ENCODE results near the gene PRR33. TPM values are rescaled to one million over a fixed set of nuclear protein-coding genes. Genes with fewer than 3 reads are reported as not detected.

The PRR33 gene
- total and polyA plus RNA-seq, 9 of the 15 experiments (the other 6 are each of a cell fraction or from before 2014, with no cell fraction given), result not detected

DNA sequence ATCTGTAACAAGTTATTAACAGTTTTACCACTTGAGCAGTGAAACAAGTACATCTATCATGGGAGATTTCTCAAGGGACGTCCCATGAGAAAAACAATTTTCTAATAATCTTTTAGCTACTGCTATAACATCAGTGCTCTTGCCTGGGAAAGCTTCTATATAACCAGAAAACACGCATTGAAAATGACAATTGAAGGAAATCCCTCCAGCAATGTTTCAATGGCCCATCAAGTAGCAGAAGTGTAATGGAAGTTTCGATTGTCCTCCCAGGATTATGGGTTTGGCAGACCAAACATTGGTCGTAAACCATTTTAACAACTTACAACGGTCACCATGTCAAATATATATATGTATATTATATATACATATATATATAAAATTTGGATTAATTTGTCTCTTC, 8.0 kb upstream of the PRR33 start:
- H3K4me1 ChIP-seq (replicated peaks in 1 of 2; ENCODE audit: control insufficient read depth in 2 of 2, insufficient read depth in 2 of 2, low read length in 2 of 2), result no peaks in the 10 kb centered on the region; a peak in 2 of 5 replicates
- H4K20me1 ChIP-seq (replicated peaks; ENCODE audit: control insufficient read depth, insufficient read depth, low read length), result no peaks in the 10 kb centered on the region
- H3K27me3 ChIP-seq (ENCODE audit: control insufficient read depth in 2 of 2, insufficient read depth in 2 of 2, low read length in 2 of 2), result peaks cover 27 to 29% of the 10 kb centered on the region in 2 experiments; a peak in 4 of 5 replicates
- no peak overlapping the region for H2AFZ ChIP-seq (ENCODE audit: low read depth, low read length)
- POLR2A ChIA-PET, result no interaction called here
- WGBS (ENCODE audit: insufficient coverage, low coverage, missing lambda C conversion rate), result 8% methylated on average over 5 of the region's 5 CpGs
- no peaks in the 10 kb centered on the region for H3K9me1 ChIP-seq (ENCODE audit: control insufficient read depth, insufficient read depth, low read length)
- CTCF ChIA-PET (ENCODE audit: low intra/inter-chr PET ratio), result no interaction called here
- H3K4me2 ChIP-seq (ENCODE audit: insufficient read depth, low read length), result no peak overlapping the region
- intact Hi-C loops (cut with micrococcal nuclease), result no loop called here
- H3K9ac ChIP-seq (ENCODE audit: insufficient read depth in 1 of 2, low read depth in 2 of 2, low read length in 2 of 2), result no peak overlapping the region
- no peak overlapping the region for H3K27ac ChIP-seq (ENCODE audit: extremely low read depth, low read depth, low read length)
- no peak for TF ChIP-seq PTRF (tag; IDR thresholded peaks at IDR 0.05)
- no peak for TF ChIP-seq EP400 (IDR thresholded peaks at IDR 0.05)
- TF ChIP-seq ZNF3 (CRISPR knock-in tag; IDR thresholded peaks at IDR 0.05), result no peak
- TF ChIP-seq, protein P1, sequence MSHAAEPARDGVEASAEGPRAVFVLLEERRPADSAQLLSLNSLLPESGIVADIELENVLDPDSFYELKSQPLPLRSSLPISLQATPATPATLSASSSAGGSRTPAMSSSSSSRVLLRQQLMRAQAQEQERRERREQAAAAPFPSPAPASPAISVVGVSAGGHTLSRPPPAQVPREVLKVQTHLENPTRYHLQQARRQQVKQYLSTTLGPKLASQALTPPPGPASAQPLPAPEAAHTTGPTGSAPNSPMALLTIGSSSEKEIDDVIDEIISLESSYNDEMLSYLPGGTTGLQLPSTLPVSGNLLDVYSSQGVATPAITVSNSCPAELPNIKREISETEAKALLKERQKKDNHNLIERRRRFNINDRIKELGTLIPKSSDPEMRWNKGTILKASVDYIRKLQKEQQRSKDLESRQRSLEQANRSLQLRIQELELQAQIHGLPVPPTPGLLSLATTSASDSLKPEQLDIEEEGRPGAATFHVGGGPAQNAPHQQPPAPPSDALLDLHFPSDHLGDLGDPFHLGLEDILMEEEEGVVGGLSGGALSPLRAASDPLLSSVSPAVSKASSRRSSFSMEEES (CRISPR knock-in tag; IDR thresholded peaks at IDR 0.05), result no peak
- ATAC-seq (no peak), DNase-seq (ENCODE audit: extremely low read depth in 1 of 4, low spot score in 3 of 4) (no peak), FAIRE-seq (no peak)
- H3K36me3 ChIP-seq (ENCODE audit: control insufficient read depth, insufficient read depth, low read length), result no peaks in the 10 kb centered on the region
- no TSS peak for BruUV-seq (replicated peaks)
- no peak overlapping the region for H3K4me3 ChIP-seq
- in situ Hi-C loops (cut with MboI), result loop anchor here (5.0 kb wide), 1 partner anchor 43 kb away; no protein-coding TSS in a partner anchor
- H3K79me2 ChIP-seq (ENCODE audit: control insufficient read depth, insufficient read depth, low read length), result no peaks in the 10 kb centered on the region
- no peaks in the 10 kb centered on the region for H3K9me3 ChIP-seq (replicated peaks; ENCODE audit: control insufficient read depth, insufficient read depth, low read depth, low read length)

DNA sequence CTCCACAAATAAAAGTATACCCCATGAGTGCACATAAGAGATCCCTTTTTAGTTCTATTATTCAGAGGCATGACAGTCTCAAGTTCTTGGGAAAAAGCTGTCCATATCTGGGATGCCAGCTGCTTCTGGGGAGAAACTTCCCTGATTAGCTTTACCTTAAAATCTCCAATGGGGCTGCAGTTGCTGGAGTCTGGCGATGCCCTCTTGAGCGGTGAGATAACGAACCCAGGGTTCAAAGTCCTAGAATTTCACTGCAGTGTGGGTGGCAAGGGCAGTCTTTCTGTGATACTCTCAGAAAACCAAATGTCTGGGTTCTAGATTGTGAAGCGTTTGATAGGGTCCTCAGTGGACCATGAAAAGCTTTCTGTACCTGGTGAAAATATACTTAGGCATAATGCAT, 7.4 kb upstream of the PRR33 start:
- no peaks in the 10 kb centered on the region for H3K36me3 ChIP-seq (ENCODE audit: control insufficient read depth, insufficient read depth, low read length)
- intact Hi-C loops (cut with micrococcal nuclease), result no loop called here
- TF ChIP-seq CBX8 (IDR thresholded peaks at IDR 0.05; ENCODE audit: borderline replicate concordance, extremely low read depth, low read depth, low read length, poor library complexity, severe bottlenecking) (peak; percentile 56), PHB2 (IDR thresholded peaks at IDR 0.05; ENCODE audit: low read depth) (no peak), HDAC1 (IDR thresholded peaks at IDR 0.05) (no peak), CHD2 (IDR thresholded peaks at IDR 0.05; ENCODE audit: low read depth, low read length) (no peak), HMG20B (CRISPR knock-in tag; IDR thresholded peaks at IDR 0.05) (no peak)
- TF ChIP-seq, protein P2, sequence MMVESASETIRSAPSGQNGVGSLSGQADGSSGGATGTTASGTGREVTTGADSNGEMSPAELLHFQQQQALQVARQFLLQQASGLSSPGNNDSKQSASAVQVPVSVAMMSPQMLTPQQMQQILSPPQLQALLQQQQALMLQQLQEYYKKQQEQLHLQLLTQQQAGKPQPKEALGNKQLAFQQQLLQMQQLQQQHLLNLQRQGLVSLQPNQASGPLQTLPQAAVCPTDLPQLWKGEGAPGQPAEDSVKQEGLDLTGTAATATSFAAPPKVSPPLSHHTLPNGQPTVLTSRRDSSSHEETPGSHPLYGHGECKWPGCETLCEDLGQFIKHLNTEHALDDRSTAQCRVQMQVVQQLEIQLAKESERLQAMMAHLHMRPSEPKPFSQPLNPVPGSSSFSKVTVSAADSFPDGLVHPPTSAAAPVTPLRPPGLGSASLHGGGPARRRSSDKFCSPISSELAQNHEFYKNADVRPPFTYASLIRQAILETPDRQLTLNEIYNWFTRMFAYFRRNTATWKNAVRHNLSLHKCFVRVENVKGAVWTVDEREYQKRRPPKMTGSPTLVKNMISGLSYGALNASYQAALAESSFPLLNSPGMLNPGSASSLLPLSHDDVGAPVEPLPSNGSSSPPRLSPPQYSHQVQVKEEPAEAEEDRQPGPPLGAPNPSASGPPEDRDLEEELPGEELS (CRISPR knock-in tag; IDR thresholded peaks at IDR 0.05; ENCODE audit: borderline replicate concordance), result no peak
- TF ChIP-seq, protein P3, sequence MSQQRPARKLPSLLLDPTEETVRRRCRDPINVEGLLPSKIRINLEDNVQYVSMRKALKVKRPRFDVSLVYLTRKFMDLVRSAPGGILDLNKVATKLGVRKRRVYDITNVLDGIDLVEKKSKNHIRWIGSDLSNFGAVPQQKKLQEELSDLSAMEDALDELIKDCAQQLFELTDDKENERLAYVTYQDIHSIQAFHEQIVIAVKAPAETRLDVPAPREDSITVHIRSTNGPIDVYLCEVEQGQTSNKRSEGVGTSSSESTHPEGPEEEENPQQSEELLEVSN (IDR thresholded peaks at IDR 0.05; ENCODE audit: borderline replicate concordance in 1 of 2, extremely low read depth in 1 of 2, insufficient read depth in 1 of 2, insufficient read length in 1 of 2, low read depth in 1 of 2, low read length in 1 of 2, poor library complexity in 1 of 2, severe bottlenecking in 1 of 2), result no peak
- H3K9me3 ChIP-seq (replicated peaks; ENCODE audit: control insufficient read depth, insufficient read depth, low read depth, low read length), result no peaks in the 10 kb centered on the region
- peaks cover 27% of the 10 kb centered on the region in 2 experiments for H3K27me3 ChIP-seq (ENCODE audit: control insufficient read depth in 2 of 2, insufficient read depth in 2 of 2, low read length in 2 of 2)
- no peak overlapping the region for H3K9ac ChIP-seq (ENCODE audit: insufficient read depth in 1 of 2, low read depth in 2 of 2, low read length in 2 of 2)
- no peak overlapping the region for H3K27ac ChIP-seq (ENCODE audit: extremely low read depth, low read depth, low read length)
- no peaks in the 10 kb centered on the region for H3K79me2 ChIP-seq (ENCODE audit: control insufficient read depth, insufficient read depth, low read length)
- no peak overlapping the region for H2AFZ ChIP-seq (ENCODE audit: low read depth, low read length)
- no peak for ATAC-seq
- ChIA-PET CTCF (ENCODE audit: low intra/inter-chr PET ratio) (no interaction called here), POLR2A (no interaction called here)
- no peak for FAIRE-seq
- H3K4me1 ChIP-seq (replicated peaks in 1 of 2; ENCODE audit: control insufficient read depth in 2 of 2, insufficient read depth in 2 of 2, low read length in 2 of 2), result no peaks in the 10 kb centered on the region; a peak in 2 of 5 replicates
- WGBS (ENCODE audit: insufficient coverage, low coverage, missing lambda C conversion rate), result 0% methylated on average over 4 of the region's 4 CpGs
- no TSS peak for BruUV-seq (replicated peaks)
- H3K4me3 ChIP-seq, result no peak overlapping the region
- H3K9me1 ChIP-seq (ENCODE audit: control insufficient read depth, insufficient read depth, low read length), result no peaks in the 10 kb centered on the region
- H4K20me1 ChIP-seq (replicated peaks; ENCODE audit: control insufficient read depth, insufficient read depth, low read length), result no peaks in the 10 kb centered on the region
- in situ Hi-C loops (cut with MboI), result loop anchor here (5.0 kb wide), 1 partner anchor 43 kb away; no protein-coding TSS in a partner anchor
- H3K4me2 ChIP-seq (ENCODE audit: insufficient read depth, low read length), result no peak overlapping the region
- no peak for DNase-seq (ENCODE audit: extremely low read depth in 1 of 4, low spot score in 3 of 4)

All from K562 (cell line).